Adrenal gland (tissue), 12 donors: ENCODE measurements around the gene RGS9. TPM values are rescaled to one million over a fixed set of nuclear protein-coding genes. Genes with fewer than 3 reads are reported as not detected.

Experiments
- DNase-seq, 7 donors: peaks; one replicate each; pipeline ENCODE4 v3.0.0-alpha.2; 2019 to 2020
- H3K27ac ChIP-seq, 5 donors: fragments of 200-600 bp; sonication (generic) in 4 of 5; 1 replicate in 3 of 5; 2 replicates in 2 of 5; pipeline versions ENCODE4 v1.5.1 to v1.8.0; 2016 to 2020; ENCODE audit warnings: mild to moderate bottlenecking in 1 of 5
- H3K27me3 ChIP-seq: fragments of 200-600 bp; 2 replicates; pipeline ENCODE4 v1.8.0; 2021
- H3K36me3 ChIP-seq, 2 donors: fragments of 200-600 bp; replicated peaks in 1 of 2; 1 replicate in 1 of 2; 2 replicates in 1 of 2; pipeline versions ENCODE4 v1.5.1 to v1.8.0; 2018 to 2022
- H3K4me1 ChIP-seq, 2 donors: fragments of 200-600 bp; replicated peaks in 1 of 2; 1 replicate in 1 of 2; 2 replicates in 1 of 2; pipeline versions ENCODE4 v1.5.1 to v1.8.0; 2018 to 2021
- H3K4me3 ChIP-seq, 4 donors: fragments of 200-600 bp; sonication (generic) in 3 of 4; one replicate each; pipeline ENCODE4 v1.5.1; 2016 to 2018
- H3K9me3 ChIP-seq, 3 donors: fragments of 200-600 bp; sonication (generic) in 1 of 3; replicated peaks in 1 of 3; 1 replicate in 2 of 3; 2 replicates in 1 of 3; pipeline versions ENCODE4 v1.5.1 to v1.8.0; 2016 to 2021
- CTCF ChIP-seq, 6 experiments: fragments of 450-650 bp in 4 of 6; fragments of 200-600 bp in 2 of 6; sonication (generic) in 1 of 6; IDR thresholded peaks; 1 replicate in 5 of 6; 2 replicates in 1 of 6; pipeline versions ENCODE4 v1.5.1 to v1.8.0; 2016 to 2021; ENCODE audit warnings: antibody characterized with exemption in 6 of 6, mild to moderate bottlenecking in 2 of 6, moderate library complexity in 1 of 6
- POLR2A ChIP-seq, 2 donors: fragments of 450-650 bp; IDR thresholded peaks; one replicate each; pipeline ENCODE4 v1.6.1; 2017; ENCODE audit warnings: antibody characterized with exemption in 2 of 2, mild to moderate bottlenecking in 2 of 2, moderate library complexity in 1 of 2
- WGBS, 4 donors: extraction: QIAGEN DNeasy Blood & Tissue Kit in 2 of 4; methylation state at CpG; one replicate each; pipeline versions ENCODE4 v1.1.5 to v1.1.7; 2013 to 2017; 5-methylcytosine and 5-hydroxymethylcytosine counted together
- intact Hi-C, 2 donors: fragments of 100-400 bp; cut with DNase I; formaldehyde crosslinking; loops; one replicate each; pipeline versions ENCODE4 v1.14.1 to v1.15.0; 2022 to 2023
- polyA plus RNA-seq, 3 donors: library from polyadenylated mRNA; stranded (reverse); fragments of 200-250 nt in 2 of 3; fragments of 350-450 nt in 1 of 3; fragmentation: Illumina TruSeq in 1 of 3; extraction: RNeasy Lipid Tissue Mini Kit (QIAGEN cat#74804) in 1 of 3; gene quantifications; one replicate each; pipeline ENCODE4 v1.2.3, GENCODE V29; 2013 to 2014
- total RNA-seq, 9 donors: library from RNA; depleted of rRNA in 4 of 9; stranded (reverse); fragments of >200 nt in 4 of 9; fragments of 120-200 nt in 1 of 9; fragmentation: NEBNext Ultra II Directional in 1 of 9; extraction: Animal tissue kit (Norgen Biotek cat#: 25700) in 1 of 9; gene quantifications; one replicate each; pipeline versions ENCODE4 v1.1.0 to v1.2.4, GENCODE V29; 2013 to 2023
- donor health status: healthy with polysubstance abuse.
- donor health status: Bipolar disorder and iron deficiency.
- donor health status: DM: yes; HTN: yes; CAD: no.
- donor health status: DM: no; HTN: no; CAD: no.
- donor health status: DM: no; HTN: no; CAD: no.
- donor health status: DM: yes; HTN: yes; CAD: no.

The RGS9 gene
- total and polyA plus RNA-seq, 12 donors: 4.3 to 32.3 (median 14.4) TPM

GRCh38 chr17:65145743-65146142 lies 8.6 kb downstream of the RGS9 start:
- 80 to 88% (median 86%) methylated on average over 11 of the region's 11 CpGs for WGBS, 4 donors
- DNase-seq: no peak
- Histone ChIP-seq H3K9me3 (no peaks in the 10 kb centered on the region), H3K4me1 (peaks cover 0 to 4% of the 10 kb centered on the region in 2 donors), H3K27me3 (no peaks in the 10 kb centered on the region), H3K27ac (no peak overlapping the region), H3K4me3 (no peak overlapping the region), H3K36me3 (no peaks in the 10 kb centered on the region)
- TF ChIP-seq CTCF (IDR thresholded peaks at IDR 0.05) (no peak), POLR2A (IDR thresholded peaks at IDR 0.05) (no peak)
- intact Hi-C loops: no loop called here

- 91 to 95% (median 93%) methylated on average over 4 of the region's 4 CpGs for WGBS, 4 donors
- no peak overlapping the region for H3K4me3 ChIP-seq
- H3K27me3 ChIP-seq: no peaks in the 10 kb centered on the region
- no peak for DNase-seq
- TF ChIP-seq CTCF (IDR thresholded peaks at IDR 0.05) (no peak), POLR2A (IDR thresholded peaks at IDR 0.05) (no peak)
- no peaks in the 10 kb centered on the region for H3K36me3 ChIP-seq
- peaks cover 0 to 4% of the 10 kb centered on the region in 2 donors for H3K4me1 ChIP-seq
- H3K9me3 ChIP-seq: no peaks in the 10 kb centered on the region
- H3K27ac ChIP-seq: no peak overlapping the region
- intact Hi-C loops: no loop called here
Observed at GRCh38 chr17:65147955-65148354, 10.8 kb downstream of the RGS9 start.

GRCh38 chr17:65154770-65155589 lies 17.8 kb downstream of the RGS9 start:
- no peak for TF ChIP-seq CTCF (IDR thresholded peaks at IDR 0.05)
- TF ChIP-seq POLR2A (IDR thresholded peaks at IDR 0.05): no peak
- Histone ChIP-seq H3K4me1 (peaks cover 0 to 8% of the 10 kb centered on the region in 2 donors), H3K9me3 (no peaks in the 10 kb centered on the region), H3K4me3 (no peak overlapping the region), H3K27ac (no peak overlapping the region), H3K36me3 (no peaks in the 10 kb centered on the region), H3K27me3 (no peaks in the 10 kb centered on the region)
- intact Hi-C loops: no loop called here
- no peak for DNase-seq
- WGBS, 4 donors: 65 to 92% (median 77%) methylated on average over 4 of the region's 4 CpGs

GRCh38 chr17:65155622-65156021 lies 18.5 kb downstream of the RGS9 start:
- WGBS, 4 donors: 22 to 35% (median 33%) methylated on average over 2 of the region's 2 CpGs
- Histone ChIP-seq H3K27me3 (no peaks in the 10 kb centered on the region), H3K36me3 (no peaks in the 10 kb centered on the region), H3K4me3 (no peak overlapping the region), H3K4me1 (peaks cover 0 to 8% of the 10 kb centered on the region in 2 donors), H3K27ac (no peak overlapping the region), H3K9me3 (no peaks in the 10 kb centered on the region)
- intact Hi-C loops: no loop called here
- no peak for TF ChIP-seq POLR2A (IDR thresholded peaks at IDR 0.05)
- no peak for TF ChIP-seq CTCF (IDR thresholded peaks at IDR 0.05)
- no peak for DNase-seq
